Ovary (tissue), 9 donors: Measurements from ENCODE around the gene ITPR1. TPM values are rescaled to one million over a fixed set of nuclear protein-coding genes. Genes with fewer than 3 reads are reported as not detected.

Source experiments
- DNase-seq, 5 donors: peaks; one replicate each; pipeline ENCODE4 v3.0.0-alpha.2; 2019 to 2020
- H3K27ac ChIP-seq, 2 donors: fragments of 200-600 bp; one replicate each; pipeline versions ENCODE4 v1.5.1 to v1.8.0; 2019 to 2022
- H3K27me3 ChIP-seq: fragments of 200-600 bp; one replicate; pipeline ENCODE4 v1.8.0; 2022
- H3K36me3 ChIP-seq: fragments of 200-600 bp; sonication (generic); one replicate; pipeline ENCODE4 v1.5.1; 2019
- H3K4me1 ChIP-seq: one replicate; pipeline ENCODE4 v1.8.1; 2013; ENCODE audit warnings: mild to moderate bottlenecking, moderate library complexity; ENCODE audit not compliant: insufficient read depth
- H3K4me3 ChIP-seq: fragments of 200-600 bp; sonication (generic); one replicate; pipeline ENCODE4 v1.5.1; 2017
- H3K9me3 ChIP-seq, 2 donors: fragments of 200-600 bp in 1 of 2; sonication (generic) in 1 of 2; one replicate each; pipeline versions ENCODE4 v1.5.1 to v1.8.1; 2013 to 2019; ENCODE audit warnings: mild to moderate bottlenecking in 1 of 2, moderate library complexity in 1 of 2
- CTCF ChIP-seq, 3 donors: fragments of 450-650 bp in 2 of 3; fragments of 200-600 bp in 1 of 3; IDR thresholded peaks; one replicate each; pipeline versions ENCODE4 v1.5.1 to v1.8.0; 2016 to 2022; ENCODE audit warnings: antibody characterized with exemption in 3 of 3, mild to moderate bottlenecking in 1 of 3
- EP300 ChIP-seq: sonication (generic); formaldehyde crosslinking; IDR thresholded peaks from one replicate; pipeline ENCODE4 v1.6.1; 2017; ENCODE audit warnings: antibody characterized with exemption
- POLR2A ChIP-seq: fragments of 450-650 bp; IDR thresholded peaks from one replicate; pipeline ENCODE4 v1.6.1; 2017; ENCODE audit warnings: antibody characterized with exemption, mild to moderate bottlenecking, moderate library complexity
- WGBS, 3 donors: extraction: QIAGEN DNeasy Blood & Tissue Kit in 1 of 3; methylation state at CpG; one replicate each; pipeline versions ENCODE4 v1.1.5 to v1.1.7; 2013 to 2017; 5-methylcytosine and 5-hydroxymethylcytosine counted together
- intact Hi-C, 4 donors: fragments of 100-400 bp; cut with DNase I; formaldehyde crosslinking; loops; one replicate each; pipeline versions ENCODE4 v1.11.0 to v1.15.1; 2022 to 2023
- polyA plus RNA-seq, 2 donors: library from polyadenylated mRNA; stranded (reverse); fragments of 200-250 nt in 1 of 2; fragments of 350-450 nt in 1 of 2; fragmentation: Illumina TruSeq in 1 of 2; extraction: RNeasy Lipid Tissue Mini Kit (QIAGEN cat#74804) in 1 of 2; gene quantifications; one replicate each; pipeline ENCODE4 v1.2.3, GENCODE V29; 2013 to 2014
- total RNA-seq, 7 donors: library from RNA; depleted of rRNA in 2 of 7; stranded (reverse); fragments of >200 nt in 2 of 7; fragmentation: NEBNext Ultra II Directional in 3 of 7; extraction: Animal tissue kit (Norgen Biotek cat#: 25700) in 3 of 7; gene quantifications; one replicate each; pipeline versions ENCODE4 v1.1.0 to v1.2.4, GENCODE V29; 2016 to 2023
- donor health status: DM: no; HTN: no; CAD: no; lungs with moderate emphysema.
- donor health status: DM: no; HTN: no; CAD: no.
- donor health status: Bipolar disorder and iron deficiency.
- donor health status: DM: yes; HTN: yes; CAD: no.
- donor health status: DM: no; HTN: no; CAD: no.
- donor health status: DM: yes; HTN: yes; CAD: no.

The ITPR1 gene
- total and polyA plus RNA-seq, 9 donors, result 59.5 to 313 (median 144) TPM

- Histone ChIP-seq H3K4me1 (peaks cover 5% of the 10 kb centered on the region), H3K4me3 (no peak overlapping the region), H3K9me3 (no peaks in the 10 kb centered on the region), H3K36me3 (no peaks in the 10 kb centered on the region), H3K27me3 (no peaks in the 10 kb centered on the region), H3K27ac (no peak overlapping the region)
- intact Hi-C loops, result loop anchor here in 2 of 4 donors (10.0 kb wide), 1 partner anchor 142 kb away; no protein-coding TSS in a partner anchor
- WGBS, 3 donors, result 55 to 59% (median 56%) methylated on average over 5 of the region's 5 CpGs
- TF ChIP-seq POLR2A (no peak), CTCF (IDR thresholded peaks at IDR 0.05) (no peak), EP300 (no peak)
- DNase-seq, result no peak
Observed at GRCh38 chr3:4497005-4497692, 4.0 kb downstream of the ITPR1 start.

GRCh38 chr3:4497843-4498324 is 4.7 kb downstream of the ITPR1 start:
- Histone ChIP-seq H3K27me3 (no peaks in the 10 kb centered on the region), H3K36me3 (no peaks in the 10 kb centered on the region), H3K9me3 (no peaks in the 10 kb centered on the region), H3K27ac (no peak overlapping the region), H3K4me3 (no peak overlapping the region), H3K4me1 (peaks cover 5% of the 10 kb centered on the region)
- DNase-seq, result no peak
- WGBS, 3 donors, result 34 to 45% (median 42%) methylated on average over 1 of the region's 1 CpG
- TF ChIP-seq POLR2A (no peak), EP300 (no peak), CTCF (IDR thresholded peaks at IDR 0.05) (no peak)
- intact Hi-C loops, result loop anchor here in 2 of 4 donors (10.0 kb wide), 1 partner anchor 143 kb away; no protein-coding TSS in a partner anchor

- no peak for TF ChIP-seq CTCF (IDR thresholded peaks at IDR 0.05)
- no peak for TF ChIP-seq EP300
- no peak for TF ChIP-seq POLR2A
- Histone ChIP-seq H3K4me1 (peaks cover 9% of the 10 kb centered on the region), H3K27ac (no peak overlapping the region), H3K27me3 (no peaks in the 10 kb centered on the region), H3K4me3 (no peak overlapping the region), H3K9me3 (no peaks in the 10 kb centered on the region), H3K36me3 (no peaks in the 10 kb centered on the region)
- WGBS, 3 donors, result 78 to 85% (median 81%) methylated on average over 5 of the region's 5 CpGs
- intact Hi-C loops, result loop anchor here in 2 of 4 donors (10.0 kb wide), 1 partner anchor 144 kb away; no protein-coding TSS in a partner anchor
- no peak for DNase-seq
Observed at GRCh38 chr3:4498446-4498845, 5.3 kb downstream of the ITPR1 start.

- WGBS, 3 donors, result 85 to 88% (median 86%) methylated on average over 3 of the region's 3 CpGs
- H3K4me3 ChIP-seq, result no peak overlapping the region
- intact Hi-C loops, result loop anchor here in 1 of 4 donors (1.0 kb wide), 1 partner anchor 28 kb away; no protein-coding TSS in a partner anchor
- no peak for DNase-seq
- no peaks in the 10 kb centered on the region for H3K36me3 ChIP-seq
- no peaks in the 10 kb centered on the region for H3K9me3 ChIP-seq
- H3K4me1 ChIP-seq, result peaks cover 28% of the 10 kb centered on the region
- H3K27me3 ChIP-seq, result no peaks in the 10 kb centered on the region
- TF ChIP-seq CTCF (IDR thresholded peaks at IDR 0.05) (no peak), POLR2A (no peak), EP300 (no peak)
- no peak overlapping the region for H3K27ac ChIP-seq
Observed at GRCh38 chr3:4501437-4501836, 8.3 kb downstream of the ITPR1 start.
